ENCODE results near the gene TDRD7.

DNA sequence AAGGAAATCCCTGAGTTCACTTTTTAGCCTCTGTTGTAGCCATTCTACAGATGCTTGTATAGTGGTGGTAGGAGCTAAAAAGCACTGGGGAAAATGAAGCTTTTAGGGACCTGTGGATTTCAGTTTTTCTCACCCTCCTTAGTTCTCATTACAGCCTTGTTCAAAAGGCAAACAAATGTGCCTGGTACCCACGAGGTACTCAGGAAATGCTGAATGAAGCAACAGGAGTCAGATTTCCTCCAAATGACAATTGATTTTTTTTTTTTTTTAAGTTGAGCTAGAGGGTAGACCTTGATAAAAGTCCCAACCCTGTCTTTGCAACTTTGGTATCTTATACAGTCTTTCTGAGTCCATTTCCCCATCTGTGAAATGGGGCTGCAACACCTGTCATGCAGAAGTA, 68.3 kb downstream of the TDRD7 start:
- TF ChIP-seq, protein P1, sequence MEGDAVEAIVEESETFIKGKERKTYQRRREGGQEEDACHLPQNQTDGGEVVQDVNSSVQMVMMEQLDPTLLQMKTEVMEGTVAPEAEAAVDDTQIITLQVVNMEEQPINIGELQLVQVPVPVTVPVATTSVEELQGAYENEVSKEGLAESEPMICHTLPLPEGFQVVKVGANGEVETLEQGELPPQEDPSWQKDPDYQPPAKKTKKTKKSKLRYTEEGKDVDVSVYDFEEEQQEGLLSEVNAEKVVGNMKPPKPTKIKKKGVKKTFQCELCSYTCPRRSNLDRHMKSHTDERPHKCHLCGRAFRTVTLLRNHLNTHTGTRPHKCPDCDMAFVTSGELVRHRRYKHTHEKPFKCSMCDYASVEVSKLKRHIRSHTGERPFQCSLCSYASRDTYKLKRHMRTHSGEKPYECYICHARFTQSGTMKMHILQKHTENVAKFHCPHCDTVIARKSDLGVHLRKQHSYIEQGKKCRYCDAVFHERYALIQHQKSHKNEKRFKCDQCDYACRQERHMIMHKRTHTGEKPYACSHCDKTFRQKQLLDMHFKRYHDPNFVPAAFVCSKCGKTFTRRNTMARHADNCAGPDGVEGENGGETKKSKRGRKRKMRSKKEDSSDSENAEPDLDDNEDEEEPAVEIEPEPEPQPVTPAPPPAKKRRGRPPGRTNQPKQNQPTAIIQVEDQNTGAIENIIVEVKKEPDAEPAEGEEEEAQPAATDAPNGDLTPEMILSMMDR (IDR thresholded peaks at IDR 0.05) = no peak
- TF ChIP-seq POLR2A (IDR thresholded peaks at IDR 0.05) = no peak
